HepG2 (cell line): Measurements from ENCODE around the gene ADAM10. TPM values are rescaled to one million over a fixed set of nuclear protein-coding genes. Genes with fewer than 3 reads are reported as not detected.

ENCODE experiments used
- ATAC-seq: fragments of 200-7000 bp; cut with Tn5 transposase; 3 replicates; pipeline ENCODE4 v1.9.1; 2020; ENCODE audit warnings: mild to moderate bottlenecking, moderate library complexity
- BruUV-seq: library from RNA; stranded (reverse); fragments of 400-500 nt; replicated peaks from 2 replicates; lab custom pipeline; 2021; lab: Mats Ljungman, UMichigan
- CTCF ChIA-PET: fragments of 300-600 bp; formaldehyde crosslinking; extraction: SDS; loops from one replicate; lab custom pipeline; 2021; ENCODE audit warnings: low total read pairs, inconsistent platforms, low intra/inter-chr PET ratio; lab: Yijun Ruan, JAX
- POLR2A ChIA-PET: fragments of 350-600 bp; sonication (Branson Sonifier 250); formaldehyde crosslinking; loops from one replicate; lab custom pipeline; 2020; ENCODE audit warnings: antibody characterized with exemption, inconsistent platforms; lab: Yijun Ruan, JAX
- DNase-seq: peaks from one replicate; pipeline ENCODE4 v3.0.0-alpha.2; 2015; ENCODE audit warnings: low spot score
- FAIRE-seq: peaks from 3 replicates; lab custom pipeline; 2011; peaks lifted over from hg19 to GRCh38; lab: Jason Lieb, UNC
- H2AFZ ChIP-seq: one replicate; pipeline ENCODE4 v1.6.1; 2011; ENCODE audit warnings: low read length, inconsistent platforms
- H3K27ac ChIP-seq: fragments of 300-600 bp; 3 replicates; pipeline ENCODE4 v1.8.0; 2011; ENCODE audit warnings: mixed run types, mild to moderate bottlenecking, mixed read lengths, low read length, inconsistent platforms; ENCODE audit not compliant: insufficient read depth; ENCODE audit errors: extremely low read length
- H3K27me3 ChIP-seq, 2 experiments: fragments of 200-600 bp in 1 of 2; 2 replicates in 1 of 2; 3 replicates in 1 of 2; pipeline versions ENCODE4 v1.6.0 to v1.8.0; 2011; ENCODE audit warnings: low read length in 2 of 2, mild to moderate bottlenecking in 2 of 2, moderate library complexity in 2 of 2, inconsistent platforms in 1 of 2; ENCODE audit not compliant: insufficient read depth in 2 of 2, control insufficient read depth in 1 of 2
- H3K36me3 ChIP-seq, 2 experiments: fragments of 200-600 bp in 1 of 2; replicated peaks in 1 of 2; 2 replicates in 1 of 2; 3 replicates in 1 of 2; pipeline versions ENCODE4 v1.5.1 to v1.8.0; 2011; ENCODE audit warnings: low read length in 2 of 2, inconsistent platforms in 1 of 2; ENCODE audit not compliant: insufficient read depth in 2 of 2, control insufficient read depth in 1 of 2
- H3K4me1 ChIP-seq: 2 replicates; pipeline ENCODE4 v1.5.1; 2012; ENCODE audit warnings: low read length, inconsistent platforms; ENCODE audit not compliant: insufficient read depth
- H3K4me2 ChIP-seq: 2 replicates; pipeline ENCODE4 v1.6.0; 2011; ENCODE audit warnings: low read depth, low read length, inconsistent platforms
- H3K4me3 ChIP-seq, 3 experiments: fragments of 200-600 bp in 1 of 3; sonication (generic), shearing (Covaris generic) in 1 of 3; replicated peaks in 1 of 3; 2 replicates each; pipeline ENCODE4 v1.5.1; 2011 to 2016; ENCODE audit warnings: low read length in 3 of 3, inconsistent platforms in 2 of 3, low read depth in 2 of 3, mild to moderate bottlenecking in 2 of 3, control low read depth in 1 of 3, mixed read lengths in 1 of 3; ENCODE audit not compliant: insufficient read depth in 1 of 3
- H3K79me2 ChIP-seq: one replicate; pipeline ENCODE4 v1.6.1; 2011; ENCODE audit warnings: low read length, inconsistent platforms; ENCODE audit not compliant: insufficient read depth
- H3K9ac ChIP-seq: 2 replicates; pipeline ENCODE4 v1.6.0; 2011; ENCODE audit warnings: mild to moderate bottlenecking, low read depth, low read length, inconsistent platforms; ENCODE audit not compliant: insufficient read depth
- H3K9me3 ChIP-seq: 2 replicates; pipeline ENCODE4 v1.5.1; 2012; ENCODE audit warnings: mild to moderate bottlenecking, low read length
- H4K20me1 ChIP-seq: 2 replicates; pipeline ENCODE4 v1.6.0; 2011; ENCODE audit warnings: inconsistent platforms, mild to moderate bottlenecking, low read length, moderate library complexity; ENCODE audit not compliant: insufficient read depth
- LCORL ChIP-seq, 2 experiments: fragments of 450-650 bp in 1 of 2; sonication (generic) in 1 of 2; formaldehyde crosslinking in 1 of 2; IDR thresholded peaks; 2 replicates each; pipeline versions ENCODE4 v1.5.0 to v1.6.1; 2017 to 2020; ENCODE audit warnings: antibody characterized with exemption in 1 of 2, missing genetic modification reagents in 1 of 2
- RXRB ChIP-seq: IDR thresholded peaks from 2 replicates; pipeline ENCODE4 v1.6.1; 2016; ENCODE audit warnings: borderline replicate concordance, missing genetic modification reagents, missing compliant biosample characterization
- STAG1 ChIP-seq: sonication (generic); formaldehyde crosslinking; IDR thresholded peaks from 2 replicates; pipeline ENCODE4 v1.4.0; 2020; ENCODE audit warnings: missing genetic modification reagents
- TMF1 ChIP-seq: sonication (generic); formaldehyde crosslinking; IDR thresholded peaks from 2 replicates; pipeline ENCODE4 v1.8.1; 2022; ENCODE audit warnings: low read depth, missing genetic modification reagents
- ZFP82 ChIP-seq: sonication (generic); formaldehyde crosslinking; IDR thresholded peaks from 2 replicates; pipeline ENCODE4 v1.5.1; 2020; ENCODE audit warnings: mild to moderate bottlenecking, missing genetic modification reagents, borderline replicate concordance
- ZNF121 ChIP-seq: sonication (generic); formaldehyde crosslinking; IDR thresholded peaks from 2 replicates; pipeline ENCODE4 v1.5.0; 2020; ENCODE audit warnings: mild to moderate bottlenecking, missing genetic modification reagents
- WGBS: methylation state at CpG from one replicate; pipeline ENCODE4 v1.1.6; 2017; ENCODE audit warnings: low lambda C conversion rate; 5-methylcytosine and 5-hydroxymethylcytosine counted together
- in situ Hi-C: cut with HindIII; loops from 2 replicates; pipeline ENCODE4 v1.10.0; 2017; ENCODE audit warnings: low pct_unique_long_range_greater_than_20kb; ENCODE audit not compliant: extremely low pct_ligation_motif_present
- intact Hi-C: fragments of 100-400 bp; cut with micrococcal nuclease; formaldehyde crosslinking; loops from one replicate; pipeline ENCODE4 v1.10.0; 2022; ENCODE audit not compliant: unreplicated experiment
- polyA plus RNA-seq, 8 experiments: library from polyadenylated mRNA; depleted of rRNA in 3 of 8; stranded (reverse) in 7 of 8; unstranded in 1 of 8; fragments of >200 nt; fragmentation: Illumina TruSeq in 4 of 8; extraction: Trizol in 4 of 8; gene quantifications; 2 replicates each; pipeline versions ENCODE4 v1.2.1 to v1.2.3, GENCODE V29; 2011 to 2016; ENCODE audit warnings: low read depth in 4 of 8, missing spikeins in 1 of 8, mixed read lengths in 1 of 8; ENCODE audit not compliant: insufficient read depth in 1 of 8
- total RNA-seq, 5 experiments: library from RNA; depleted of rRNA; stranded (reverse); fragments of >200 nt; fragmentation: Illumina TruSeq; extraction: Trizol; gene quantifications; 2 replicates each; pipeline ENCODE4 v1.2.3, GENCODE V29; 2016; ENCODE audit warnings: low read depth in 1 of 5
- TF ChIP-seq, protein P1 (sequence below): sonication (generic); formaldehyde crosslinking; IDR thresholded peaks from 2 replicates; pipeline ENCODE4 v1.5.0; 2020; ENCODE audit warnings: mild to moderate bottlenecking, missing genetic modification reagents, moderate library complexity

ADAM10 gene
- total and polyA plus RNA-seq, 2 of the 13 experiments (the other 11 are each of a cell fraction or from before 2014, with no cell fraction given): 92.7 to 125 TPM

DNA sequence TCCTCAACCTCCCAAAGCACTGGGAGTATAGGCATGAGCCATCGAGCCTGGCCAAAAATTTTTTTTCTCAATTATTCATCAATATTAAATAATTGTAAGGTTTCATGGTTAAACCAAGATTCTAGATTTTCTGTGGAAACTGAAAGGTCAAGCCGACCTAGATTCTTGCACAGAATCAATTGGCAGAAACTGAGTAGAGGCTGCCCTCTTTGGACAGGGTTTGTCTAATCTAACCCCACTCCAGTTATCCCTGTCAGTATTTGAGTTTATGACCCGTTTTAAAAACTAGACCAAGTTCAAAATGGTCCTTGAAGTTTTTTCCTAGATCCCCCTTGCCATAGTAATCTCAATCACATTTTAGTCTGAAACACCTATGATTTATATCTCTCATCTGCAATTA is 8.6 kb upstream of the ADAM10 start:
- CTCF ChIA-PET: no interaction called here
- FAIRE-seq: no peak
- in situ Hi-C loops: loop anchor here (10.0 kb wide), 1 partner anchor 533 kb away; no protein-coding TSS in a partner anchor

DNA sequence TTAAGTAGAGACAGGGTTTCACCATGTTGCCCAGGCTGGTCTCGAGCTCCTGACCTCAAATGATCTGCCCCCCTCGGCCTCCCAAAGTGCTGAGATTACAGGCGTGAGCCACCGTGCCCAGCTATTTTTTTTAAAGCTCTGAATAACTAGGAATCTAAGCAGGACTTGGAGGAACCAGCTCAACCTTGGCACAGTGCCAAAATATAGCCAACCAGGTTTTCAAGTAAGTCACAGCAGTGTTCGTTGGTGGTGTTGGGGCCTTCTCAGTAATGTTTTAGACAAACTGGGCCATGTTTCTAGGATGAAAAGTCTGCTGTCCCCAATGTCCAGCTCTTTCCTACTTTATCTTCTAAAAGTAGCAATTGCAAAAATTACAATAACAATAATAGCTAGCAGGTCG is 6.4 kb upstream of the ADAM10 start:
- no peak overlapping the region for H3K9ac ChIP-seq
- no TSS peak for BruUV-seq
- intact Hi-C loops: loop anchor here (5.0 kb wide), 1 partner anchor 529 kb away; no protein-coding TSS in a partner anchor
- WGBS: 53% methylated on average over 6 of the region's 6 CpGs
- no peaks in the 10 kb centered on the region for H4K20me1 ChIP-seq
- H3K27ac ChIP-seq: no peak overlapping the region
- H3K4me2 ChIP-seq: no peak overlapping the region
- FAIRE-seq (no peak), DNase-seq (no peak), ATAC-seq (no peak)
- peaks cover 15% of the 10 kb centered on the region; the same call in 1 of the 2 replicates for H3K4me1 ChIP-seq
- no peak overlapping the region for H3K4me3 ChIP-seq
- no peaks in the 10 kb centered on the region for H3K79me2 ChIP-seq
- no peak overlapping the region for H2AFZ ChIP-seq
- H3K36me3 ChIP-seq: no peaks in the 10 kb centered on the region
- in situ Hi-C loops: loop anchor here (10.0 kb wide), 1 partner anchor 531 kb away; no protein-coding TSS in a partner anchor
- no peaks in the 10 kb centered on the region for H3K27me3 ChIP-seq
- ChIA-PET CTCF (no interaction called here), POLR2A (interaction anchor here (2.3 kb wide), 1 partner anchor 15 kb away, joined by 14 read pairs; the partner anchor contains the start of gene MINDY2)
- H3K9me3 ChIP-seq: no peaks in the 10 kb centered on the region
- TF ChIP-seq TMF1 (no peak), LCORL (IDR thresholded peaks at IDR 0.05) (peak; percentile 98), LCORL (CRISPR knock-in tag; IDR thresholded peaks at IDR 0.05) (no peak)

More for the DNA sequence above, 8.6 kb upstream of the ADAM10 start:
- DNase-seq (no peak), ATAC-seq (peak; percentile 69)
- POLR2A ChIA-PET: interaction anchor here (2.4 kb wide), 1 partner anchor 12 kb away, joined by 11 read pairs; the partner anchor contains the start of gene MINDY2
- H2AFZ ChIP-seq: no peak overlapping the region
- peaks cover 10% of the 10 kb centered on the region; the same call in 1 of the 2 replicates for H3K4me1 ChIP-seq
- no peaks in the 10 kb centered on the region for H4K20me1 ChIP-seq
- TF ChIP-seq, protein P1, sequence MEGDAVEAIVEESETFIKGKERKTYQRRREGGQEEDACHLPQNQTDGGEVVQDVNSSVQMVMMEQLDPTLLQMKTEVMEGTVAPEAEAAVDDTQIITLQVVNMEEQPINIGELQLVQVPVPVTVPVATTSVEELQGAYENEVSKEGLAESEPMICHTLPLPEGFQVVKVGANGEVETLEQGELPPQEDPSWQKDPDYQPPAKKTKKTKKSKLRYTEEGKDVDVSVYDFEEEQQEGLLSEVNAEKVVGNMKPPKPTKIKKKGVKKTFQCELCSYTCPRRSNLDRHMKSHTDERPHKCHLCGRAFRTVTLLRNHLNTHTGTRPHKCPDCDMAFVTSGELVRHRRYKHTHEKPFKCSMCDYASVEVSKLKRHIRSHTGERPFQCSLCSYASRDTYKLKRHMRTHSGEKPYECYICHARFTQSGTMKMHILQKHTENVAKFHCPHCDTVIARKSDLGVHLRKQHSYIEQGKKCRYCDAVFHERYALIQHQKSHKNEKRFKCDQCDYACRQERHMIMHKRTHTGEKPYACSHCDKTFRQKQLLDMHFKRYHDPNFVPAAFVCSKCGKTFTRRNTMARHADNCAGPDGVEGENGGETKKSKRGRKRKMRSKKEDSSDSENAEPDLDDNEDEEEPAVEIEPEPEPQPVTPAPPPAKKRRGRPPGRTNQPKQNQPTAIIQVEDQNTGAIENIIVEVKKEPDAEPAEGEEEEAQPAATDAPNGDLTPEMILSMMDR (CRISPR knock-in tag): peak; percentile 60
- TF ChIP-seq ZFP82 (CRISPR knock-in tag) (no peak), ZNF121 (CRISPR knock-in tag) (peak; percentile 13; the same call in 1 of the 2 replicates), RXRB (CRISPR knock-in tag) (peak; percentile 24; the same call in 1 of the 2 replicates), STAG1 (CRISPR knock-in tag) (peak; percentile 79)
- H3K27me3 ChIP-seq: no peaks in the 10 kb centered on the region
- no peak overlapping the region for H3K4me2 ChIP-seq
- 3% methylated on average over 3 of the region's 3 CpGs for WGBS
- intact Hi-C loops: loop anchor here (1.0 to 5.0 kb wide), 2 partner anchors 488 to 531 kb away; no protein-coding TSS in a partner anchor
- no peaks in the 10 kb centered on the region for H3K9me3 ChIP-seq
- no peak overlapping the region for H3K4me3 ChIP-seq
- H3K36me3 ChIP-seq: no peaks in the 10 kb centered on the region
- H3K79me2 ChIP-seq: no peaks in the 10 kb centered on the region
- H3K27ac ChIP-seq: no peak overlapping the region
- no TSS peak for BruUV-seq
- no peak overlapping the region for H3K9ac ChIP-seq
